Trophoblast cell (in vitro differentiated cells and primary cell): ENCODE measurements around the gene ARMC3.
"Not testable (repeated sequence)": the region's sequence is repeated elsewhere in the genome, so short reads cannot be mapped to it uniquely, and the experiment has no call there.

Source experiments
- DNase-seq, 2 donors: peaks; one replicate each; pipeline ENCODE4 v3.0.0-alpha.2; 2016
- H2AFZ ChIP-seq: 2 replicates; pipeline ENCODE4 v1.6.1; 2013; ENCODE audit warnings: low read length, moderate library complexity, mild to moderate bottlenecking; ENCODE audit not compliant: insufficient read depth, poor library complexity
- H2AK5ac ChIP-seq: 2 replicates; pipeline ENCODE4 v1.6.1; 2013; ENCODE audit warnings: mild to moderate bottlenecking, low read length
- H2BK120ac ChIP-seq: 2 replicates; pipeline ENCODE4 v1.6.1; 2013; ENCODE audit warnings: low read length, mild to moderate bottlenecking, moderate library complexity; ENCODE audit not compliant: insufficient read depth, poor library complexity
- H2BK12ac ChIP-seq: 2 replicates; pipeline ENCODE4 v1.6.1; 2013; ENCODE audit warnings: mild to moderate bottlenecking, low read length, moderate library complexity
- H2BK5ac ChIP-seq: 2 replicates; pipeline ENCODE4 v1.6.1; 2013; ENCODE audit warnings: low read length, low read depth, moderate library complexity, mild to moderate bottlenecking; ENCODE audit not compliant: poor library complexity
- H3K14ac ChIP-seq: 2 replicates; pipeline ENCODE4 v1.6.1; 2013; ENCODE audit warnings: mild to moderate bottlenecking, low read length
- H3K18ac ChIP-seq: 2 replicates; pipeline ENCODE4 v1.6.1; 2013; ENCODE audit warnings: mild to moderate bottlenecking, low read length
- H3K23ac ChIP-seq: 2 replicates; pipeline ENCODE4 v1.6.1; 2013; ENCODE audit warnings: low read length
- H3K27ac ChIP-seq: 2 replicates; pipeline ENCODE4 v1.5.1; 2013; ENCODE audit warnings: low read depth, mild to moderate bottlenecking, inconsistent platforms, low read length, moderate library complexity
- H3K27me3 ChIP-seq: 2 replicates; pipeline ENCODE4 v1.6.1; 2013; ENCODE audit warnings: inconsistent platforms, mild to moderate bottlenecking, low read length, moderate library complexity; ENCODE audit not compliant: insufficient read depth
- H3K36me3 ChIP-seq, 2 experiments: 1 replicate in 1 of 2; 2 replicates in 1 of 2; pipeline ENCODE4 v1.6.1; 2013; ENCODE audit warnings: low read length in 2 of 2, mild to moderate bottlenecking in 2 of 2, moderate library complexity in 1 of 2; ENCODE audit not compliant: insufficient read depth in 2 of 2, control insufficient read depth in 1 of 2
- H3K4ac ChIP-seq: 2 replicates; pipeline ENCODE4 v1.6.1; 2013; ENCODE audit warnings: low read depth, mild to moderate bottlenecking, low read length, moderate library complexity
- H3K4me1 ChIP-seq, 2 experiments: 1 replicate in 1 of 2; 2 replicates in 1 of 2; pipeline ENCODE4 v1.6.1; 2013; ENCODE audit warnings: low read length in 2 of 2, mild to moderate bottlenecking in 2 of 2, moderate library complexity in 1 of 2; ENCODE audit not compliant: insufficient read depth in 2 of 2, control insufficient read depth in 1 of 2
- H3K4me2 ChIP-seq: 2 replicates; pipeline ENCODE4 v1.6.1; 2013; ENCODE audit warnings: inconsistent platforms, mild to moderate bottlenecking, low read length, moderate library complexity
- H3K4me3 ChIP-seq: 2 replicates; pipeline ENCODE4 v1.5.1; 2013; ENCODE audit warnings: mild to moderate bottlenecking, low read depth, low read length, inconsistent platforms
- H3K79me1 ChIP-seq: one replicate; pipeline ENCODE4 v1.6.1; 2013; ENCODE audit warnings: low read length
- H3K79me2 ChIP-seq: 2 replicates; pipeline ENCODE4 v1.6.1; 2013; ENCODE audit warnings: low read length, mild to moderate bottlenecking; ENCODE audit not compliant: control insufficient read depth, insufficient read depth, poor library complexity
- H3K9ac ChIP-seq: 2 replicates; pipeline ENCODE4 v1.6.1; 2013; ENCODE audit warnings: mild to moderate bottlenecking, low read length
- H3K9me3 ChIP-seq: 2 replicates; pipeline ENCODE4 v1.6.1; 2013; ENCODE audit warnings: low read depth, mild to moderate bottlenecking, control low read depth, inconsistent platforms, low read length; ENCODE audit not compliant: insufficient read depth
- H4K12ac ChIP-seq: 2 replicates; pipeline ENCODE4 v1.6.1; 2013; ENCODE audit warnings: low read depth, mild to moderate bottlenecking, low read length, moderate library complexity
- H4K8ac ChIP-seq: 2 replicates; pipeline ENCODE4 v1.6.1; 2013; ENCODE audit warnings: low read depth, mild to moderate bottlenecking, low read length, moderate library complexity
- H4K91ac ChIP-seq: one replicate; pipeline ENCODE4 v1.6.1; 2013; ENCODE audit warnings: low read depth, mild to moderate bottlenecking, low read length, moderate library complexity
- whole genome bisulfite sequencing: extraction: QIAGEN DNeasy Blood & Tissue Kit; methylation state at CpG from one replicate; pipeline ENCODE4 v1.1.7; 2013; ENCODE audit warnings: missing lambda C conversion rate; ENCODE audit not compliant: insufficient read length, insufficient coverage; ENCODE audit errors: extremely low coverage; 5-methylcytosine and 5-hydroxymethylcytosine counted together

ARMC3 gene

DNA sequence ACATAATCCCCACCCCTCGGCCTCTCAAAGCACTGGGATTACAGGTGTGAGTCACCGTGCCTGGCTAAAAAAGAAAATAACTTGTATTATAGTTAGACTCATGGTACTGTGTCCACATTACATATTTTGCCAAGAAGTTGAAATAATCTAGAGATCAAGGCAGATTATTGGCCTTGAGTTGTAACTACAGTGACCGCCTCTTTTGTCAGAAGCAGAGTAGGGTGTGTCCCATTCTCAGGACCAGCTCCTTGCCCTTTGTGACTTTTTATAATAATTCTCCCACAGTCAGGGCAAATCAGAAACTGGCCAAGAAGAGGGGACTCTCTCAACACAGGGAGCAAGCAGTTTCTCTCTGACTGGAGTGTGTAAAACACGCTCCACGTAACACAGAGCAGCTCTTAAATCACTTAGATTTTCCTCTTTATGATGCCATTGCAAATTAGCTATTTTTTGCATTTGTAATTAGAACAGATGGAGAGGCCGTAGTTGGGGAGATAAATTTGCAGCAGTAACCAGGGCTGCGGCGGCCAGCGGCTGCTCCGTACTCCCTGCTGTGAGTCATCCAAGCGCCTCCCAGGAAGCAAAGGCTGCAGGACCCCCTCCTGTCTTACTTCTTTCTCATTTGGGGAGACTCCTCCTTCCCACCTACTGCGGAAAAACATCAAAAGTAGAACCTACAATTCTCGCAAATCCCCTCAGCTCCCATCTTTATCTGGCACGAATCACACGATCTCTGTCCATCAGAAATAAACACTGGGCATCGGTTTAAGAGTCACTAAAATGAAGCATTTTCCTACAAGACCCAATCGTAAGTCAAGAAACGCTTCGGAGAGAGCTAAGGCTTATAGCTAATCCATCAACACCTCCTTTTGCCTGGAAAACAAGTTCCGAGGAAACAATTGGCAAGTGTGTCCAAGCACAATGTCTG, 135.5 kb downstream of the ARMC3 start:
- H2AK5ac ChIP-seq: no peak overlapping the region
- DNase-seq: no peak
- no peaks in the 10 kb centered on the region for H3K4me1 ChIP-seq
- no peak overlapping the region for H2BK120ac ChIP-seq
- peaks cover 3% of the 10 kb centered on the region for H3K9me3 ChIP-seq
- H3K14ac ChIP-seq: no peak overlapping the region
- H3K9ac ChIP-seq: no peak overlapping the region
- H3K79me1 ChIP-seq: peaks cover 2% of the 10 kb centered on the region
- no peak overlapping the region for H3K4me3 ChIP-seq
- peak overlapping the region; percentile 48 for H4K91ac ChIP-seq
- no peak overlapping the region for H3K4me2 ChIP-seq
- H3K36me3 ChIP-seq: no peaks in the 10 kb centered on the region
- no peak overlapping the region for H3K18ac ChIP-seq
- no peak overlapping the region for H2BK5ac ChIP-seq
- H3K23ac ChIP-seq: no peak overlapping the region
- no peaks in the 10 kb centered on the region for H3K79me2 ChIP-seq
- H3K27me3 ChIP-seq: no peaks in the 10 kb centered on the region
- no peak overlapping the region for H3K4ac ChIP-seq
- WGBS: no CpG with 5 or more reads among the region's 20 CpGs
- H4K8ac ChIP-seq: no peak overlapping the region
- no peak overlapping the region for H4K12ac ChIP-seq
- H2AFZ ChIP-seq: no peak overlapping the region
- H3K27ac ChIP-seq: no peak overlapping the region
- H2BK12ac ChIP-seq: no peak overlapping the region

DNA sequence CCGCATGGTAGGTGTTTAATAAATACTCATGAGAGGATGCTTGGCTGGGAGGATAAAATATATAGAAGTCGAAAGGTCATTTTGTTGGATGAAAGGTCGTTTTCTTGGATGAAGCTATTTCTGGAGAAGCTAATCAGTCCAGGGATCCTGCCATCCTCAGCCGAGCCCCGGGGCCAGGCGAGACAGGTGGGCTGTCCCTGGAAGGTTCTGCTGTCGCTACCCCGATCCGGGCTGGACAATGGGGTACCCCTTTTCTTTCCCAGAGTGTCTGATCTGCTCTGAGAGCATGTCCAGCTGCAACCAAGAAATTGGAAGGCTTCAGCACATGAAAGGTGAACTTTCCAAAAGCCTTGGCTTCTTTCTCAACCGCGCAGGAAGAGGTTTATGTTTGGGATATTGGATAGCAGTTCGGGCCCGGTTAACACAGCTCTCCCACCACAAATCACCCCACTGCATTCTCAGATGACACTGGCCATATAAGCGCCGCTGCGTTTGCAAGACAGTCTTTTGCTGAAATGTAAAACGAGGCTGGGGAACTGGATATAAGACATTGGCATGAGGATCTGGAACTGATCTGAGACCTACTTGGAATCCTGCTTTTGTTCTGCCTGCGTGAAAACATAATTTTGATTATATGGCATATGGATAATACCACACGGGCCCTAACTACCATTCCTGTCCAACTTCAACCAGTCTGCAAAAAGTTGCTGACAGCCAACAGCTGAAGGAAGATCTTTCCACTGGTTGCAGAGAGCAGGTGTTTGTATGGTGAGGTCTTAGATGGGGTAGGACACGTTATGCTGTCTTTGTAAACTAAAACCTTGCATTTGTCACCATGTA, 136.3 kb downstream of the ARMC3 start:
- no peak overlapping the region for H4K91ac ChIP-seq
- H2BK5ac ChIP-seq: no peak overlapping the region
- H3K27me3 ChIP-seq: no peaks in the 10 kb centered on the region
- no peak overlapping the region for H3K14ac ChIP-seq
- no peak overlapping the region for H3K4me2 ChIP-seq
- H3K27ac ChIP-seq: no peak overlapping the region
- peaks cover 3% of the 10 kb centered on the region for H3K9me3 ChIP-seq
- no peak overlapping the region for H3K23ac ChIP-seq
- 100% methylated on average over 2 of the region's 20 CpGs for WGBS
- no peak overlapping the region for H2BK120ac ChIP-seq
- no peaks in the 10 kb centered on the region for H3K4me1 ChIP-seq
- no peak overlapping the region for H2AFZ ChIP-seq
- no peak overlapping the region for H2BK12ac ChIP-seq
- H3K4ac ChIP-seq: no peak overlapping the region
- DNase-seq: no peak
- no peak overlapping the region for H3K9ac ChIP-seq
- H4K8ac ChIP-seq: no peak overlapping the region
- no peak overlapping the region for H3K4me3 ChIP-seq
- no peaks in the 10 kb centered on the region for H3K79me2 ChIP-seq
- H3K18ac ChIP-seq: no peak overlapping the region
- no peak overlapping the region for H4K12ac ChIP-seq
- H3K79me1 ChIP-seq: peaks cover 2% of the 10 kb centered on the region
- H3K36me3 ChIP-seq: no peaks in the 10 kb centered on the region
- H2AK5ac ChIP-seq: no peak overlapping the region

DNA sequence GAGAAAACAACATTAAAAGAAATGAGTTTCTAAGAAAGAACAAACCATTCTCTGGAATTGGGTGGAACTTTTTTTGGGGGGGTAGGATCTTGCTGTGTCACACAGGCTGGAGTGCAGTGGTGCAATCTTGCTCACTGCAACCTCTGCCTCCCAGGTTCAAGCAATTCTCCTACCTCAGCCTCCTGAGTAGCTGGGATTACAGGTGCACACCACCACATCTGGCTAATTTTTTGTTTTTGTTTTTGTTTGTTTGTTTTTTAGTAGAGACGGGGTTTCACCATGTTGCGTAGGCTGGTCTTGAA, 136.9 kb downstream of the ARMC3 start:
- H3K79me1 ChIP-seq, H3K14ac ChIP-seq, H2BK12ac ChIP-seq, H3K36me3 ChIP-seq, H3K4ac ChIP-seq, H3K4me1 ChIP-seq, H2BK120ac ChIP-seq, H3K9ac ChIP-seq, H4K12ac ChIP-seq, DNase-seq, H2AFZ ChIP-seq, H3K27me3 ChIP-seq, H3K27ac ChIP-seq, H3K4me3 ChIP-seq, H2AK5ac ChIP-seq, H2BK5ac ChIP-seq, H3K9me3 ChIP-seq, H3K4me2 ChIP-seq, H3K23ac ChIP-seq, H3K18ac ChIP-seq, H4K91ac ChIP-seq, H4K8ac ChIP-seq, H3K79me2 ChIP-seq: not testable (repeated sequence)
- no CpG with 5 or more reads among the region's 2 CpGs for WGBS

DNA sequence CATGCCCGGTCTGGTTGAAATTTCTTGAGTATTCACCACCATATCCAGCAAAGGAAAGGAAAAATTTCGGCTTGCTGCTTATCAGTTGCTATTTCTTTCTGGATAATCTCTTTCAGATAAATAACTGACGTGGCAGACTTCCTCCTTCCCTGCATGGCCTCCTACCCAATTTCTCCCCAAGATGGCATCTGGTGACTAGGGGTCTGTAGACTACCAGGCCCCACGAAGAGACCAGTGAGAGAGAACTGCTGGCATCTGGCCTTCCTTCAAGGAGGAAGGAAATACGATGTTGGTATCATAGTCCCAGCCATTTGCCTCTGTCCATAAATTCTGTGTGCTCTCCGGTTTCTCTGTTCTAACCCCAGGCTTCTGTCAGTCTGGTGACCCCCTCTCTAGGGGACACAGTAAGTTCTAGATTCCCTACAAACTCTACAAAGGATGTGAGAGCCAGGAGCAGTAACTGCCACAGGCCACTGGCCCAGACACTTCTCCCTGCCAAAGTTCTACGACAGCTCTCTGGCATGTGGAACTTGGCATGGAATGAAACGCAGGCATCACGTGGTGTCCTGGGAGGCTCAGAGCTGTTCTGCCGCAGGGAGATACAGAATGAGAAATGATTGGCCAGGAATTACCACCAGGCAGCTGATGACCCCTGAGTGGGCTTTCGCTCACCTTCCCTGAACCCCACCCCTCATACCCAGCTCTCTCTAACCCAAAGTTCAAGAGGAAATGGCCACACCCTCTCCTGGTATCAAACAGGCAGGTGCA, 137.5 kb downstream of the ARMC3 start:
- H3K4me1 ChIP-seq: no peaks in the 10 kb centered on the region
- no peak overlapping the region for H2BK12ac ChIP-seq
- DNase-seq: peak; percentile 21 to 48
- no peak overlapping the region for H2BK5ac ChIP-seq
- peaks cover 2% of the 10 kb centered on the region for H3K79me1 ChIP-seq
- H3K23ac ChIP-seq: no peak overlapping the region
- no peaks in the 10 kb centered on the region for H3K79me2 ChIP-seq
- no peak overlapping the region for H3K14ac ChIP-seq
- H3K36me3 ChIP-seq: no peaks in the 10 kb centered on the region
- H4K91ac ChIP-seq: peak overlapping the region; percentile 16
- no peak overlapping the region for H3K18ac ChIP-seq
- H2AFZ ChIP-seq: no peak overlapping the region
- no peak overlapping the region for H2BK120ac ChIP-seq
- H3K27ac ChIP-seq: no peak overlapping the region
- no peak overlapping the region for H4K8ac ChIP-seq
- WGBS: no CpG with 5 or more reads among the region's 11 CpGs
- H2AK5ac ChIP-seq: no peak overlapping the region
- H3K4me3 ChIP-seq: no peak overlapping the region
- no peak overlapping the region for H3K4me2 ChIP-seq
- no peak overlapping the region for H4K12ac ChIP-seq
- H3K9ac ChIP-seq: no peak overlapping the region
- H3K27me3 ChIP-seq: no peaks in the 10 kb centered on the region
- H3K4ac ChIP-seq: no peak overlapping the region
- peaks cover 3% of the 10 kb centered on the region for H3K9me3 ChIP-seq
